ENCODE results near the gene TCERG1.

DNA sequence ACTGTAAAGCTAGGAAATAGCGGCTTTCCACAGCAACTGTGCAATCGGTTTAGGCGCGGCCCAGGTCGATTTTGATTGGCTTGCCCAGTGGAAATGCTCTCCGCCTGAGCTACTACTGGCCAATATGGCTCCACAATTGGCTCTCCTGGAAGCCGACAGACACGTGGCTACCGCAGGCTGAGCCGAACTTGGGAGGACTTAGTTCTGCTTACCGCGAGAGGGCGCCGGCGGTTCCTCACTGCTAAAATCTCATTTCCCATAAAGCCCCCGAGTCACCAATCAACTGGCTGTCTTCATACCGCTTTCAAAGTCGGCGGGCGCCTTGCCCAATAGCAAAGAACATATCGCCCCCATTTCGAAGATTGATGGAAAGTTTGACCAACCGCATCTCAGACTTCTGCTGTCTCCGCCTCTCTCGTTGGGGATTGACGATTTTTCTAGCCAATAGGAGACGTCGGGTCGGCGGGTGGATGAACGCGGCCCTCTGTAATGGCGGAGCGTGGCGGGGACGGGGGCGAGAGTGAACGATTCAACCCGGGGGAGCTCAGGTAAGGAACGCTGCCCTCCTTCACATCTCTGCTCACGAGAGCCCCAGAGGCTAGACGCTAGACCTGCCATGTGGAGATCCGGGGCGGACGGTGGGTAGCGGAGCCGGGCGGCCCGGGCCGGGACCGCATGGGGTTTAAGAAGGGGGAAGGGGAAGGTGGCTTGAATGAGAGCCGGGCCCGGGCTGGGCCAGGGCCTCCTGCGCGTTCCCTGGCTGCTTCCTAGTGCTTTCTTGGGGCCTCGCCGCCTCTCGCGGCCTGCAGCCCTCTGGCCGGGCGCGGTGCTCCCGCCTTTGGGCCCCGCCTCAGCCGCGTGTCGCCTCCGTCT is at the start of gene TCERG1:
- TF ChIP-seq EZH2phosphoT487 (IDR thresholded peaks at IDR 0.05; ENCODE audit: insufficient read depth, low read depth) (no peak), EZH2 (IDR thresholded peaks at IDR 0.05; ENCODE audit: insufficient read depth, poor library complexity, severe bottlenecking) (no peak)
